Hepatocyte (in vitro differentiated cells): ENCODE data around the gene MAFF.
"Not testable (repeated sequence)": the region's sequence is repeated elsewhere in the genome, so short reads cannot be mapped to it uniquely, and the experiment has no call there.

Source experiments
- EZH2 ChIP-seq: fragments of 200-600 bp; sonication (generic); IDR thresholded peaks from 2 replicates; pipeline ENCODE4 v1.6.1; 2016; ENCODE audit warnings: antibody characterized with exemption, mild to moderate bottlenecking, borderline replicate concordance
- EZH2phosphoT487 ChIP-seq: fragments of 200-600 bp; sonication (generic); IDR thresholded peaks from one replicate; pipeline ENCODE4 v1.6.1; 2018; ENCODE audit warnings: antibody characterized with exemption, mild to moderate bottlenecking, low read depth, moderate library complexity; ENCODE audit not compliant: unreplicated experiment, severe bottlenecking
- TF ChIP-seq, protein P1 (sequence below): fragments of 200-600 bp; sonication (generic); IDR thresholded peaks from 2 replicates; pipeline ENCODE4 v1.5.1; 2016; ENCODE audit warnings: antibody characterized with exemption, mild to moderate bottlenecking; ENCODE audit not compliant: poor library complexity

DNA sequence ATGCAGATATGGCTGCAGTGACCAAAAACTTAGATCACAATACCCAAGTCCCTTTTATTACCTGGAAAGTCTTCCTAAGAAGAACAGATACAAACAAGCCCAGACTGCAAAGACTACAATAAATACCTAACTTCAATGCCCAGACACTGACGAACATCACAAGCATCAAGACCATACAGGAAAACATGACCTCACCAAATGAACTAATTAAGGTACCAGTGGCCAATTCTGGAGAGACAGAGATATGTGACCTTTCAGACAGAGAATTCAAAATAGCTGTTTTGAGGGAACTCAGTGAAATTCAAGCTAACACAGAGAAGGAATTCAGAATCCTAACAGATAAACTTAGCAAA is 47.3 kb upstream of the MAFF start:
- TF ChIP-seq, protein P1, sequence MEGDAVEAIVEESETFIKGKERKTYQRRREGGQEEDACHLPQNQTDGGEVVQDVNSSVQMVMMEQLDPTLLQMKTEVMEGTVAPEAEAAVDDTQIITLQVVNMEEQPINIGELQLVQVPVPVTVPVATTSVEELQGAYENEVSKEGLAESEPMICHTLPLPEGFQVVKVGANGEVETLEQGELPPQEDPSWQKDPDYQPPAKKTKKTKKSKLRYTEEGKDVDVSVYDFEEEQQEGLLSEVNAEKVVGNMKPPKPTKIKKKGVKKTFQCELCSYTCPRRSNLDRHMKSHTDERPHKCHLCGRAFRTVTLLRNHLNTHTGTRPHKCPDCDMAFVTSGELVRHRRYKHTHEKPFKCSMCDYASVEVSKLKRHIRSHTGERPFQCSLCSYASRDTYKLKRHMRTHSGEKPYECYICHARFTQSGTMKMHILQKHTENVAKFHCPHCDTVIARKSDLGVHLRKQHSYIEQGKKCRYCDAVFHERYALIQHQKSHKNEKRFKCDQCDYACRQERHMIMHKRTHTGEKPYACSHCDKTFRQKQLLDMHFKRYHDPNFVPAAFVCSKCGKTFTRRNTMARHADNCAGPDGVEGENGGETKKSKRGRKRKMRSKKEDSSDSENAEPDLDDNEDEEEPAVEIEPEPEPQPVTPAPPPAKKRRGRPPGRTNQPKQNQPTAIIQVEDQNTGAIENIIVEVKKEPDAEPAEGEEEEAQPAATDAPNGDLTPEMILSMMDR, result not testable (repeated sequence)
- TF ChIP-seq EZH2, EZH2phosphoT487: not testable (repeated sequence)
